ENCODE measurements around the gene CBFA2T2.
A peak's percentile ranks its signal among the peaks of the same experiment; 100 is the strongest.
"Not testable (repeated sequence)": the region's sequence is repeated elsewhere in the genome, so short reads cannot be mapped to it uniquely, and the experiment has no call there.

Gene CBFA2T2

GRCh38 chr20:33568868-33569801, 79.2 kb downstream of the CBFA2T2 start:
- no peak overlapping the region for H3K9ac ChIP-seq
- peaks cover 6% of the 10 kb centered on the region for H3K4me1 ChIP-seq
- TF ChIP-seq CTCF (IDR thresholded peaks at IDR 0.05): no peak
- H3K36me3 ChIP-seq (ENCODE audit: control insufficient read depth, insufficient read depth, low read length): no peaks in the 10 kb centered on the region
- H3K9me3 ChIP-seq (ENCODE audit: control insufficient read depth, low read length): no peaks in the 10 kb centered on the region
- H3K4me2 ChIP-seq (ENCODE audit: low read length): peak overlapping the region; percentile 12
- no peak overlapping the region for H3K27ac ChIP-seq
- peaks cover 42% of the 10 kb centered on the region for H3K79me2 ChIP-seq
- H2AFZ ChIP-seq: no peak overlapping the region
- no peaks in the 10 kb centered on the region for H3K27me3 ChIP-seq (ENCODE audit: control insufficient read depth, insufficient read depth, low read length)
- H3K4me3 ChIP-seq (ENCODE audit: low read depth, low read length): no peak overlapping the region

- no peaks in the 10 kb centered on the region for H3K27me3 ChIP-seq (ENCODE audit: control insufficient read depth, insufficient read depth, low read length)
Observed at GRCh38 chr20:33569802-33570391, 80.0 kb downstream of the CBFA2T2 start.

GRCh38 chr20:33570743-33571142, 80.8 kb downstream of the CBFA2T2 start:
- no peak overlapping the region for H3K4me3 ChIP-seq (ENCODE audit: low read depth, low read length)
- no peaks in the 10 kb centered on the region for H3K9me3 ChIP-seq (ENCODE audit: control insufficient read depth, low read length)
- H3K9ac ChIP-seq: no peak overlapping the region
- H3K79me2 ChIP-seq: peaks cover 26% of the 10 kb centered on the region
- H3K27me3 ChIP-seq (ENCODE audit: control insufficient read depth, insufficient read depth, low read length): no peaks in the 10 kb centered on the region
- H3K27ac ChIP-seq: no peak overlapping the region
- peaks cover 6% of the 10 kb centered on the region for H3K4me1 ChIP-seq
- no peaks in the 10 kb centered on the region for H3K36me3 ChIP-seq (ENCODE audit: control insufficient read depth, insufficient read depth, low read length)
- no peak for TF ChIP-seq CTCF (IDR thresholded peaks at IDR 0.05)
- H3K4me2 ChIP-seq (ENCODE audit: low read length): no peak overlapping the region
- no peak overlapping the region for H2AFZ ChIP-seq

More at GRCh38 chr20:33569802-33570391, 80.0 kb downstream of the CBFA2T2 start:
- no peak overlapping the region for H3K27ac ChIP-seq
- no peak overlapping the region for H3K4me3 ChIP-seq (ENCODE audit: low read depth, low read length)
- H3K4me2 ChIP-seq (ENCODE audit: low read length): no peak overlapping the region
- no peak overlapping the region for H2AFZ ChIP-seq
- H3K9me3 ChIP-seq (ENCODE audit: control insufficient read depth, low read length): no peaks in the 10 kb centered on the region
- TF ChIP-seq CTCF (IDR thresholded peaks at IDR 0.05): no peak
- H3K36me3 ChIP-seq (ENCODE audit: control insufficient read depth, insufficient read depth, low read length): no peaks in the 10 kb centered on the region
- no peak overlapping the region for H3K9ac ChIP-seq
- H3K79me2 ChIP-seq: peaks cover 35% of the 10 kb centered on the region
- H3K4me1 ChIP-seq: peaks cover 6% of the 10 kb centered on the region

- not testable (repeated sequence) for H2AFZ ChIP-seq; H3K9ac ChIP-seq; H3K4me2 ChIP-seq (ENCODE audit: low read length)
Observed at GRCh38 chr20:33573268-33573667, 83.4 kb downstream of the CBFA2T2 start.

GRCh38 chr20:33575282-33575681, 85.4 kb downstream of the CBFA2T2 start:
- H3K27ac ChIP-seq: no peak overlapping the region
- no peaks in the 10 kb centered on the region for H3K9me3 ChIP-seq (ENCODE audit: control insufficient read depth, low read length)
- H3K4me3 ChIP-seq (ENCODE audit: low read depth, low read length): no peak overlapping the region
- no peak overlapping the region for H2AFZ ChIP-seq
- peaks cover 5% of the 10 kb centered on the region for H3K4me1 ChIP-seq
- TF ChIP-seq CTCF (IDR thresholded peaks at IDR 0.05): no peak
- H3K36me3 ChIP-seq (ENCODE audit: control insufficient read depth, insufficient read depth, low read length): no peaks in the 10 kb centered on the region
- H3K9ac ChIP-seq: no peak overlapping the region
- no peak overlapping the region for H3K4me2 ChIP-seq (ENCODE audit: low read length)
- peaks cover 24% of the 10 kb centered on the region for H3K79me2 ChIP-seq
- H3K27me3 ChIP-seq (ENCODE audit: control insufficient read depth, insufficient read depth, low read length): no peaks in the 10 kb centered on the region

More at GRCh38 chr20:33573268-33573667, 83.4 kb downstream of the CBFA2T2 start:
- not testable (repeated sequence) for H3K36me3 ChIP-seq (ENCODE audit: control insufficient read depth, insufficient read depth, low read length); H3K9me3 ChIP-seq (ENCODE audit: control insufficient read depth, low read length); H3K27me3 ChIP-seq (ENCODE audit: control insufficient read depth, insufficient read depth, low read length); H3K27ac ChIP-seq; H3K4me3 ChIP-seq (ENCODE audit: low read depth, low read length)
- Histone ChIP-seq H3K4me1 (peaks cover 10% of the 10 kb centered on the region), H3K79me2 (peaks cover 20% of the 10 kb centered on the region)

Measured in parathyroid adenoma (tissue), 2 donors.